Measurements from ENCODE around the gene NDUFAF8.

GRCh38 chr17:81233316-81233715 lies 5.8 kb upstream of the NDUFAF8 start:
- no peak for TF ChIP-seq CTCF (IDR thresholded peaks at IDR 0.05; ENCODE audit: low read depth, low read length, poor library complexity, severe bottlenecking)
- TF ChIP-seq EZH2phosphoT487 (IDR thresholded peaks at IDR 0.05; ENCODE audit: borderline replicate concordance, low read length) = no peak

Data from DOHH2 (cell line).